ENCODE measurements around the gene A1BG. TPM values are rescaled to one million over a fixed set of nuclear protein-coding genes. Genes with fewer than 3 reads are reported as not detected.

The A1BG gene
- total RNA-seq, 1 donor from 2014 or later = 53.8 TPM

DNA sequence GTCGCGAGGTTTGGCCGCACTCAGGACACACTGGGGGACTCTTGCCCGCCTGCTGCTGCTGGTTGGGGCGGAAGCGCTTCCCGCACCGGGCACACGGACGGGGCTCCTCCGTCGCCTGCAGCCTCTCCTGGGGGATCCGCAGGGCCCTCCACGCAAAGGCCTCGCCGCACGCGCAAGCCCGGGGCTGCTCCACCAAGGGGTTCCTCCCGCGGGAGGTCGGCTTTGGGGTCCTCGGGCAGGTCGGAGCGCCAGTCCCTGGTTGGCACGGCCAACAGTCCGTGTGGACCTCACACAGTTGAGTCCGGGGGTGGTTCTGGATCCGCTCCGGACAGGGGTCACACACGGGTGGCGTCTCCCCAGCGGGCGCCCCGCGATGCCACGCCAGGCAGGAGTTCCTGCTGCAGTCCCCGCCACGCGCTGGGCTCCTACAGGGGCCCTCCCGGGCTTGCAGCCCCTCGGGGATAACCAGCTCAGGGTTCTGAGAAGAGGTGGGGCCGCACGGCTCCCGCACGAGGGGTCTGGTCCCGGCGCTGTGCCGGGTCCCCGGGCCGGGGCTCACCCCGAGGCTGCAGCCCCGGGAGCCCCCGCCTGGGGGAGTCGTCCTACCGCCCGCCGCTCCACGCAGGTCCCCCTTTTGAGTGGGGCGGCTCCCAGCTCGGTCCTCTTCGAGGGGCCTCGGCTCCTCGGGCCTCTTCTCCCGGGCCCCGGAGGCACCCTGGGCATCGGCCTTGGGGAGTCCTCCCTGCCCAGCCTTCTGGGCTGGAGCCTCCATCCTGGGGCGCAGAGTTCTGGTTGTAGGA, 15.5 kb upstream of the A1BG start:
- Mint-ChIP-seq H3K36me3 (ENCODE audit: low read depth) (peaks cover 3% of the 10 kb centered on the region), H3K27me3 (ENCODE audit: low read depth) (no peaks in the 10 kb centered on the region), H3K4me1 (ENCODE audit: low read depth) (no peaks in the 10 kb centered on the region), H3K27ac (ENCODE audit: unreplicated experiment) (no peak overlapping the region), H3K9me3 (ENCODE audit: low read depth) (no peaks in the 10 kb centered on the region), H3K4me3 (ENCODE audit: unreplicated experiment) (no peak overlapping the region)
- DNase-seq (ENCODE audit: low spot score) = no peak
- TF ChIP-seq, protein P1, sequence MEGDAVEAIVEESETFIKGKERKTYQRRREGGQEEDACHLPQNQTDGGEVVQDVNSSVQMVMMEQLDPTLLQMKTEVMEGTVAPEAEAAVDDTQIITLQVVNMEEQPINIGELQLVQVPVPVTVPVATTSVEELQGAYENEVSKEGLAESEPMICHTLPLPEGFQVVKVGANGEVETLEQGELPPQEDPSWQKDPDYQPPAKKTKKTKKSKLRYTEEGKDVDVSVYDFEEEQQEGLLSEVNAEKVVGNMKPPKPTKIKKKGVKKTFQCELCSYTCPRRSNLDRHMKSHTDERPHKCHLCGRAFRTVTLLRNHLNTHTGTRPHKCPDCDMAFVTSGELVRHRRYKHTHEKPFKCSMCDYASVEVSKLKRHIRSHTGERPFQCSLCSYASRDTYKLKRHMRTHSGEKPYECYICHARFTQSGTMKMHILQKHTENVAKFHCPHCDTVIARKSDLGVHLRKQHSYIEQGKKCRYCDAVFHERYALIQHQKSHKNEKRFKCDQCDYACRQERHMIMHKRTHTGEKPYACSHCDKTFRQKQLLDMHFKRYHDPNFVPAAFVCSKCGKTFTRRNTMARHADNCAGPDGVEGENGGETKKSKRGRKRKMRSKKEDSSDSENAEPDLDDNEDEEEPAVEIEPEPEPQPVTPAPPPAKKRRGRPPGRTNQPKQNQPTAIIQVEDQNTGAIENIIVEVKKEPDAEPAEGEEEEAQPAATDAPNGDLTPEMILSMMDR (IDR thresholded peaks at IDR 0.05) = no peak

DNA sequence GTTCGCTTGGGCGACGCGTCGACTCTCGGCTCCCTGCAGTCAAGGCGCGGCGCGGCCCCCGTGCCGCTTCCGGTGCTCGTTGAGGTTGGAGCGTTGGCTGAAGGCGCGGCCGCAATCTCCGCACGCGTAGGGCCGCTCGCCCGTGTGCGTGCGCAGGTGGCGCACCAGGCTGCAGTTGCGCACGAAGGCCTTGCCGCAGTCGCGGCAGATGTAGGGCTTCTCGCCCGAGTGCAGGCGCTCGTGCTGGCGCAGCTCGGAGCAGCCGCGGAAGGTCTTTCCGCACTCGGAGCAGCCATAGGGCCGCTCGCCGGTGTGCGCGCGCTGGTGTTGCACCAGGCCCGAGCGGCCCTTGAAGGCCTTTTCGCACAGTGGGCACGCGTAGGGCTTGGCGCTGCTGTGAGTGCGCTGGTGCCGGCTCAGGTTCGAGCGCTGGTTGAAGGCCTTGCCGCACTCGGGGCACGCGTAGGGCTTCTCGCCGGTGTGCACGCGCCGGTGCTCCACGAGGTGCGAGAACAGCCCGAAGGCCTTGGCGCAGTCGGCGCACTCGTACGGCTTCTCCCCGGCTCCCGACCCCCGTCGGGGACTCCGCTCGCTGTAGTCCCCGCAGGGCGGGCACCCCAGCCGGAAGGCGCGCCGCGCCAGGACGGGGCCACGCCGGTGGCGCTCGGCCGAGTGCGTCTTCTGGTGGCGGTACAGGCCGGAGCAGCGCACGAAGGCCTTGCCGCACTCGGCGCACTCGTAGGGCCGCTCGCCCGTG, 14.6 kb upstream of the A1BG start:
- TF ChIP-seq, protein P1 (IDR thresholded peaks at IDR 0.05) = no peak
- Mint-ChIP-seq H3K4me1 (ENCODE audit: low read depth) (no peaks in the 10 kb centered on the region), H3K27me3 (ENCODE audit: low read depth) (no peaks in the 10 kb centered on the region), H3K36me3 (ENCODE audit: low read depth) (peaks cover 3% of the 10 kb centered on the region), H3K27ac (ENCODE audit: unreplicated experiment) (no peak overlapping the region), H3K9me3 (ENCODE audit: low read depth) (no peaks in the 10 kb centered on the region), H3K4me3 (ENCODE audit: unreplicated experiment) (no peak overlapping the region)
- DNase-seq (ENCODE audit: low spot score) = no peak

DNA sequence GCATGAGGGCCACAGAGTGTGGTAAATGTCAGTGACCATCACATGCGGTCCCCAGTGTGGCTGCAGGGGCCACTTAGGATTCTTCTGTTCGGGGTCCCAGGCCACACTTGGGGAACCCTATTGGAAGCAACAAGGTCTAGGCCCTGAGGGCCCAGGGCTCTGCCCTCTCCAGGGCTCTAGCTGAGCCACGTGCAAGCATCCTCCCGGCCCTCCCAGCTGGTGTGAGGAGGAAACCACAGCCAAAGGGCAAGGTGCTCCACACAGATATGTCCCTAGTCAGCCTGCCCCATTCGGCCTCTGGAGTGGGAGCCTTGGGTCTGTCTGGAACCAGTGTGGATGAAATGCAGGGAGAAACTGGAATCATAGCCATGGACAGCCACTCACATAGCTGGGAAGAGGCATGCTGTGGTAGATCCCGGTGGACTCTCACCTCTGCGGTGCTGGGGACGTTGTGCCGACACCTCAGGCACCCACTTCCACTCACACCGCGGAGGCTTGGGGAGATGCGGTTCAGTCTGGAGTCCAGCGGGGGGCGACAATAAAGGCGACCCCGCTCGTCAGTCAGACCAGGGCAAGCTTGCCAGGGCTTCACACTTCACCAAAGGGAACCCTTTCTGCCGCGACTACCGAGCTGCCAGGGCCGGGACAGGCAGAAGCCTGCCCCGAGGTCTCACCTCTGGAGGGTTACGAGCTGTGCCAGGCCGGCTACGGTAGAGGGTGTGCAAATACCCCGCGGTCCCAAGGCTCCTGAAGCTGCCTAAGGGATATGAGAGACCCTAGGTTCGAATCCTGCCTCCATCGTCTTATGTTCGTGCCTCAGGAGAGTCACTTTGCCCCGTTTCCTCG, 13.5 kb upstream of the A1BG start:
- TF ChIP-seq, protein P1 (IDR thresholded peaks at IDR 0.05) = no peak
- no peak for DNase-seq (ENCODE audit: low spot score)
- Mint-ChIP-seq H3K27me3 (ENCODE audit: low read depth) (no peaks in the 10 kb centered on the region), H3K36me3 (ENCODE audit: low read depth) (peaks cover 3% of the 10 kb centered on the region), H3K9me3 (ENCODE audit: low read depth) (no peaks in the 10 kb centered on the region), H3K4me1 (ENCODE audit: low read depth) (peaks cover 5% of the 10 kb centered on the region), H3K27ac (ENCODE audit: unreplicated experiment) (no peak overlapping the region), H3K4me3 (ENCODE audit: unreplicated experiment) (no peak overlapping the region)

DNA sequence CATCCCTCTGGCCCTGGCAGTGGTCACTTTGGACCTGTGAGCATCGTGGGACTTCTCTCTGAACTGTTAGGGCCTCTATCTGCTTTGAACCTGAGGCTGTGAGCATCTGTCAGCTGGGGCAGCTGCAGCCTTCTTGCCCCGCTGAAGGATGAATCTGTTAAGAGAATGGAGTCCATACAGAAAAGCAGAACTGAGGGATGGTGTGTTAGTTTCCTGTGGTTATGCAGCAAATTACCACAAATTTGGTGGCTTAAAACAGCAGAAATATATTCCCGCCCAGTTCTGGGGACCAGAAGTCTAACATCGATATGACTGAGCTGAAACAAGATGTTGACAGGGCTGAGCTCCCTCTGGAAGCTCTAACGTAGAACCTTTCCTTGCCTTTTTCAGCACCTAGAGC, 10.9 kb upstream of the A1BG start:
- no peak overlapping the region for H3K4me3 Mint-ChIP-seq (ENCODE audit: unreplicated experiment)
- H3K27me3 Mint-ChIP-seq (ENCODE audit: low read depth) = no peaks in the 10 kb centered on the region

More for the DNA sequence above, 10.9 kb upstream of the A1BG start:
- peaks cover 3% of the 10 kb centered on the region for H3K36me3 Mint-ChIP-seq (ENCODE audit: low read depth)
- no peaks in the 10 kb centered on the region for H3K9me3 Mint-ChIP-seq (ENCODE audit: low read depth)
- H3K4me1 Mint-ChIP-seq (ENCODE audit: low read depth) = peaks cover 11% of the 10 kb centered on the region
- H3K27ac Mint-ChIP-seq (ENCODE audit: unreplicated experiment) = no peak overlapping the region
- TF ChIP-seq, protein P1 (IDR thresholded peaks at IDR 0.05) = no peak
- no peak for DNase-seq (ENCODE audit: low spot score)

Measured in chondrocyte (in vitro differentiated cells).